RWPE2 (cell line): Measurements from ENCODE around the gene MARK2.

Experiments used
- ATAC-seq: fragments of 200-7000 bp; cut with Tn5 transposase; 3 replicates; pipeline ENCODE4 v1.9.1; 2021; ENCODE audit warnings: low read depth
- DNase-seq: peaks from one replicate; pipeline ENCODE4 v3.0.0-alpha.2; 2020; ENCODE audit warnings: low spot score
- H3K27ac ChIP-seq: fragments of 450-650 bp; 2 replicates; pipeline ENCODE4 v1.5.1; 2017; ENCODE audit warnings: mild to moderate bottlenecking; ENCODE audit not compliant: poor library complexity, severe bottlenecking
- H3K27me3 ChIP-seq: fragments of 250-450 bp; sonication (Bioruptor Pico); 2 replicates; pipeline ENCODE4 v1.5.1; 2021; ENCODE audit warnings: mild to moderate bottlenecking, moderate library complexity; ENCODE audit not compliant: insufficient read depth, poor library complexity, severe bottlenecking
- H3K36me3 ChIP-seq: fragments of 250-450 bp; sonication (Bioruptor Pico); 2 replicates; pipeline ENCODE4 v1.5.1; 2020; ENCODE audit warnings: low read depth, mild to moderate bottlenecking, moderate library complexity
- H3K4me1 ChIP-seq: fragments of 250-450 bp; sonication (Bioruptor Pico); 2 replicates; pipeline ENCODE4 v1.5.1; 2021; ENCODE audit warnings: mild to moderate bottlenecking, moderate library complexity; ENCODE audit not compliant: insufficient read depth, poor library complexity, severe bottlenecking
- H3K4me3 ChIP-seq: fragments of 250-450 bp; sonication (Bioruptor Pico); 2 replicates; pipeline ENCODE4 v1.5.1; 2021; ENCODE audit warnings: mild to moderate bottlenecking, moderate library complexity; ENCODE audit not compliant: severe bottlenecking
- H3K9me3 ChIP-seq: fragments of 250-450 bp; sonication (Bioruptor Pico); 2 replicates; pipeline ENCODE4 v1.5.1; 2021; ENCODE audit warnings: mild to moderate bottlenecking, moderate library complexity; ENCODE audit not compliant: severe bottlenecking
- CTCF ChIP-seq: fragments of 450-650 bp; IDR thresholded peaks from one replicate; pipeline ENCODE4 v1.5.1; 2017; ENCODE audit warnings: mild to moderate bottlenecking, moderate library complexity; ENCODE audit not compliant: poor library complexity, severe bottlenecking

The MARK2 gene

DNA sequence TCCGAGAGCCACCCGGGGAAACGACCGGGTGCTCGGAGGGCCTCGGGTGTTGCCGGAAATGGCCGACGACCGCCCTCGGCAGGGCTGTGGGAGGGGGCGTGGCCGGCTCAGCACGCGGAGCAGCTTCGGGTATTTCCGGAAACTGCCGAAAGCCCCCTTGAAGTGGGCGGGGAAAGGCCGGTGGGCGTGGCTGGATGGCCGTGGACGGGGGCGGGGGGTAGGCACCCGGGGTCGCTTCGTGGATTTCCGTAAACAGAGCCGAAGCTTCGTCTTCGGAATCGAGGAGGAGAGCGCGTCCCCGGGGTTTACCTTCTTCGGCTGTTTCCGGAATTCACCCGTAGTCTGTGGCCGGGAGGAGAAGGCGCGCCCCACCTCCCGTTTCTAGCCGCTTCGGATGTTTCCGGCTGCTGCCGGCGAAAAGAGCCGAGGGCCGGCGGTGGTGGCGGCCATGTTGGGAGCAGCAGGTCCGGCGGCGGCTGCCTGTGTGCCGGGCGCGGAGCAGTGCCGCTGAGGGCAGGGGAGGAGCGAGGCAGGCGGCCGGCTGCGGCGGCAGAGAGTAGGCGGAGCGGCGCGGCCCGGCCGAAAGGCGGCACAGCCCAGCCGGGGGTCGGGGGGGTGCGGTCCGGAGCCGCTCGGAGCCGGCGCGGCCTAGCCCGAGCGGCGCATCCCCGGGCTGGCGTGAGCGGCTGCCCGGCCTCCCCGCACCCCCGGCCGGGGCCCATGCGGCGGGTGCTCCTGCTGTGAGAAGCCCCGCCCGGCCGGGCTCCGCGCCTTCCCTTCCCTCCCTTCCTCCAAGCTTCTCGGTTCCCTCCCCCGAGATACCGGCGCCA lies at the start of gene MARK2:
Gene MARK2 (plus strand): TSS at position 433 of the 830 bp plus-strand sequence. CDS start 397 bp downstream, at position 830.
- Histone ChIP-seq H3K4me1 (peaks cover 14% of the 10 kb centered on the region), H3K27me3 (no peaks in the 10 kb centered on the region), H3K4me3 (peak within 1 kb of the TSS; percentile 95), H3K9me3 (no peaks in the 10 kb centered on the region), H3K27ac (peak within 1 kb of the TSS; percentile 64), H3K36me3 (peaks cover 17% of the 10 kb centered on the region)
- no peak for TF ChIP-seq CTCF
- ATAC-seq: peak; percentile 74
- DNase-seq: peak; percentile 95

DNA sequence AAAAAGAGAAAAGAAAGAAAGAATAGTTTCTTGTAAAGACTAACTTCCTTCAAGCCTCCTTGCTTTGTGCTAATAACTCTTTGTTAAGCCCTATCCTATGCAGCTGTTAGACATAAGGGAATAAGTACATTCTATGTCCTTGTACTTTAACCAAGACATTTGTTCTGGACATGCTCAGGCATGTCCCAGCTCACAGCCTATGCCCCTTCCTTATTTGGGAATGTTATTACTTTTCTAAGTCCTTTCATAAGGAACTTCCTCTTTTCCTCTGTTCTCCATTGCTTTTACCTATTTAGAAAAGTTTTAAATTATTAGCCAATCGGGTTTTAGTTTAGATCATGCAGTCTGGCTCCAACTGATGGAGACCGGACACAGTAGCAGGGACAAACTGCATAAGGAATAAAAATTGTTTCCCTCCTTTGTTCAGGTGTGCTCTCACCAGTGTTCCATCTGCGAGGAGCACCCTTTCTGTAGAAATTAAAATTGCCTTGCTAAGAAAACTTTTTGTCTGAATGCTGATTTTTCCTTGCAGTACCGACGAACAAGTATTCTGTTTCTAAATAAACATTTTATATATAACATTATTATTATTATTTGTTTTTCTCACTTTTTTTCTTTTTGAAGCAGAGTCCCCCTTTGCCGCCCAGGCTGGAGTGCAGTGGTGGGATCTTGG lies 47.3 kb upstream of the MARK2 start:
- ATAC-seq (no peak), DNase-seq (no peak)
- H3K4me3 ChIP-seq: no peak overlapping the region
- no peaks in the 10 kb centered on the region for H3K4me1 ChIP-seq
- H3K27me3 ChIP-seq: no peaks in the 10 kb centered on the region
- H3K27ac ChIP-seq: no peak overlapping the region
- no peak for TF ChIP-seq CTCF
- no peaks in the 10 kb centered on the region for H3K36me3 ChIP-seq
- peaks cover 3% of the 10 kb centered on the region for H3K9me3 ChIP-seq

GRCh38 chr11:63793161-63793560 lies 45.7 kb upstream of the MARK2 start:
- ATAC-seq (no peak), DNase-seq (no peak)
- Histone ChIP-seq H3K4me3 (no peak overlapping the region), H3K9me3 (peaks cover 3% of the 10 kb centered on the region), H3K27ac (no peak overlapping the region), H3K27me3 (no peaks in the 10 kb centered on the region), H3K4me1 (no peaks in the 10 kb centered on the region), H3K36me3 (no peaks in the 10 kb centered on the region)
- TF ChIP-seq CTCF: no peak

GRCh38 chr11:63795066-63795465 lies 43.8 kb upstream of the MARK2 start:
- no peaks in the 10 kb centered on the region for H3K4me1 ChIP-seq
- H3K27me3 ChIP-seq: no peaks in the 10 kb centered on the region
- no peak for TF ChIP-seq CTCF
- ATAC-seq (no peak), DNase-seq (no peak)
- no peak overlapping the region for H3K27ac ChIP-seq
- H3K9me3 ChIP-seq: peaks cover 3% of the 10 kb centered on the region
- no peaks in the 10 kb centered on the region for H3K36me3 ChIP-seq
- no peak overlapping the region for H3K4me3 ChIP-seq
